Chondrocyte (in vitro differentiated cells): ENCODE measurements around the gene BIRC3. TPM values are rescaled to one million over a fixed set of nuclear protein-coding genes. Genes with fewer than 3 reads are reported as not detected.

Source experiments
- DNase-seq: peaks from one replicate; pipeline ENCODE4 v3.0.0; 2021; ENCODE audit warnings: mixed read lengths, low spot score
- H3K27ac Mint-ChIP-seq: one replicate; pipeline ENCODE4 v1.8.0; 2021; ENCODE audit warnings: mild to moderate bottlenecking, moderate library complexity, mixed read lengths; ENCODE audit not compliant: unreplicated experiment
- H3K27me3 Mint-ChIP-seq: 2 replicates; pipeline ENCODE4 v1.8.0; 2021; ENCODE audit warnings: low read depth, mixed read lengths
- H3K36me3 Mint-ChIP-seq: 2 replicates; pipeline ENCODE4 v1.8.0; 2021; ENCODE audit warnings: low read depth, mixed read lengths
- H3K4me1 Mint-ChIP-seq: 2 replicates; pipeline ENCODE4 v1.8.0; 2021; ENCODE audit warnings: low read depth, mild to moderate bottlenecking, mixed read lengths
- H3K4me3 Mint-ChIP-seq: one replicate; pipeline ENCODE4 v1.8.0; 2021; ENCODE audit warnings: mild to moderate bottlenecking, moderate library complexity, mixed read lengths; ENCODE audit not compliant: unreplicated experiment
- H3K9me3 Mint-ChIP-seq: 2 replicates; pipeline ENCODE4 v1.8.0; 2021; ENCODE audit warnings: low read depth, mixed read lengths
- total RNA-seq: library from RNA; stranded (reverse); gene quantifications from 3 replicates; pipeline ENCODE4 v1.2.1, GENCODE V29; 2021
- TF ChIP-seq, protein P1 (sequence below): fragments of 200-600 bp; sonication (generic); IDR thresholded peaks from 2 replicates; pipeline ENCODE4 v1.5.0; 2021; ENCODE audit warnings: antibody characterized with exemption, mild to moderate bottlenecking, moderate library complexity

Gene BIRC3
- total RNA-seq, 1 donor from 2014 or later = 0.40 TPM

GRCh38 chr11:102305352-102306047 is 11.8 kb upstream of the BIRC3 start:
- H3K27me3 Mint-ChIP-seq = no peaks in the 10 kb centered on the region
- H3K36me3 Mint-ChIP-seq = peaks cover 2% of the 10 kb centered on the region
- H3K9me3 Mint-ChIP-seq = peaks cover 10% of the 10 kb centered on the region
- H3K27ac Mint-ChIP-seq = no peak overlapping the region
- no peak for DNase-seq
- peaks cover 17% of the 10 kb centered on the region for H3K4me1 Mint-ChIP-seq
- TF ChIP-seq, protein P1, sequence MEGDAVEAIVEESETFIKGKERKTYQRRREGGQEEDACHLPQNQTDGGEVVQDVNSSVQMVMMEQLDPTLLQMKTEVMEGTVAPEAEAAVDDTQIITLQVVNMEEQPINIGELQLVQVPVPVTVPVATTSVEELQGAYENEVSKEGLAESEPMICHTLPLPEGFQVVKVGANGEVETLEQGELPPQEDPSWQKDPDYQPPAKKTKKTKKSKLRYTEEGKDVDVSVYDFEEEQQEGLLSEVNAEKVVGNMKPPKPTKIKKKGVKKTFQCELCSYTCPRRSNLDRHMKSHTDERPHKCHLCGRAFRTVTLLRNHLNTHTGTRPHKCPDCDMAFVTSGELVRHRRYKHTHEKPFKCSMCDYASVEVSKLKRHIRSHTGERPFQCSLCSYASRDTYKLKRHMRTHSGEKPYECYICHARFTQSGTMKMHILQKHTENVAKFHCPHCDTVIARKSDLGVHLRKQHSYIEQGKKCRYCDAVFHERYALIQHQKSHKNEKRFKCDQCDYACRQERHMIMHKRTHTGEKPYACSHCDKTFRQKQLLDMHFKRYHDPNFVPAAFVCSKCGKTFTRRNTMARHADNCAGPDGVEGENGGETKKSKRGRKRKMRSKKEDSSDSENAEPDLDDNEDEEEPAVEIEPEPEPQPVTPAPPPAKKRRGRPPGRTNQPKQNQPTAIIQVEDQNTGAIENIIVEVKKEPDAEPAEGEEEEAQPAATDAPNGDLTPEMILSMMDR = no peak
- no peak overlapping the region for H3K4me3 Mint-ChIP-seq

DNA sequence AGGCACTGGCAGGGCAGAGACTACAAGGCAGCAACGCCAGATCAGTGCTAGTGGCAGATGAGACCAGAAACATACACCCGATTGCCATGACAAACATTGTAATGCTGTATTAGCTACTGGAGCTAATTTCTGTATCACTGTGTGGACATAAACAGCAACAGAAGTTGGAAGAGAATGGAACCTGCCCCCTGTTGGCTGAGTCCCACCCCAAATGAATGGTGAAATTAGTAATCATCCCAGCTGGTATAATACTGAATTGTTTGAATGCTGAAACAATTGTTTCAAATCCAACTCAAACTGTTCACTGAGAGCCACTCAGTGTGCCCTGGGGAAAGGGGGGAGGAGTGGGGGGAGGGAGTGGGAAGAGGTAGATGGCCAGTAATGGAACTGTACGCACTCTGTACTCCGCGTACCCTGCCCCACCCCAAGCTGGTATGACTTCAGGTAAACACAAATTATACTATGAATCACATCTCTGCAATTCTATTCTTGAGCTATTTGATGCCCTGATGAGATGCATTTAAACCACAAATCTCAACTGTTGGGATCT is 11.2 kb upstream of the BIRC3 start:
- DNase-seq = no peak
- Mint-ChIP-seq H3K4me3 (no peak overlapping the region), H3K36me3 (peaks cover 2% of the 10 kb centered on the region), H3K27me3 (no peaks in the 10 kb centered on the region), H3K9me3 (peaks cover 10% of the 10 kb centered on the region), H3K4me1 (peaks cover 17% of the 10 kb centered on the region), H3K27ac (no peak overlapping the region)
- TF ChIP-seq, protein P1 = no peak

DNA sequence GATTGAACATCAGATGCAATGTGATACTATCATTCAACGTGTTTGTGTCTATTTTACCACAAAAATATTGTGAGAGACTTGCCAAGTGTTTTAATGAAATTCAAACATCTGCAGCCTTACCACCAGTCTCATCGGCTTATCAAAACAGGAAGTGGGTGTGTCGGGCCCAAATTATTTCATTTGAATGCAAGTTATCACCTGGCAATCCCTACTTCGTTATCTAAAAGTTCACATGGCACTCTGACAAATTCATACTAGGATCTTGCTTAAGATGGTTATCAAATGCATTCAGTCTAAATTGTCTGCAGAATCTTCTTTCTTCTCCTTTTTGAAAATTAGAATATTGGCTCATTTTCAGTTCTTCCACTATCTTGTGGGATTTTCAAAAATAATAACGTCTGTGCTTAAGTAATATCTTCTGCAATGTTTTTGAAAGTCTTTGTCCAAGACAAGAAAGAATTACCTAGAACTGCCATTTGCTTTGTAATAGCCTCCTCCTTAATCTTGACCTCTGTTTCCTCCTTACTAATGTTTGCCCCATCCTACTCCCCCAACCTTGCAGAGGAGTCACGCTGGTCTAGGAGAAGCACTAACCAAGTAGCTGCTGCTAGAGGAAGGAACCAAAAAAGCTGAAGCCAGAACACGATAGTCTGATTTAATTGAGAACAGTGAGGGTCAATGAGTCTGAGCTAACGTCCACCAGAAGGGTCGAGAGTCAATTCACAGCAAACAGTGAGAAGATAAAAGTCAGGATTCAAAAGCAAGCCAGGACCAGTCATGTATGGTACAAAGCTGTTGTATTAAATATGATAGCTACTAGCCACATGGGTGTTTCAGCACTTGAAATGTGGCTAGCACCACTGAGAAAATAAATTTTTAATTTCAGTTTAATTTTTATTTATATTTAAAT is 10.2 kb upstream of the BIRC3 start:
- Mint-ChIP-seq H3K27me3 (no peaks in the 10 kb centered on the region), H3K4me3 (no peak overlapping the region), H3K36me3 (no peaks in the 10 kb centered on the region), H3K27ac (no peak overlapping the region), H3K9me3 (peaks cover 4% of the 10 kb centered on the region), H3K4me1 (peaks cover 18% of the 10 kb centered on the region)
- DNase-seq = no peak
- TF ChIP-seq, protein P1 = no peak

DNA sequence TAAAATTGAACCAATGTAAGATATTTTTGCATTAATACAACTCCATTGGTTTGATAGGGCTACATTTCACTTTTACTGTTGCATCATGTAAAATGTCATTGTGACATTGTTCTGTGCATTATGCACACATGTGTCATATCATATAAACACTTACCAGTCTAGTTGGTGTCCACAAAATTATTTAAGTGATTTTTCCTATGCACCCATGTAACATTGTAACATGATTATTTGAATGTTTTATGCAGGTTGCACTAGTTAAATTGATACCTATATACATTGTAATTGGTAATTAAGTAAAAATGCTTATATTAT is 9.6 kb upstream of the BIRC3 start:
- no peak for DNase-seq
- Mint-ChIP-seq H3K4me1 (peaks cover 24% of the 10 kb centered on the region), H3K4me3 (no peak overlapping the region), H3K27ac (no peak overlapping the region), H3K9me3 (peaks cover 4% of the 10 kb centered on the region), H3K36me3 (no peaks in the 10 kb centered on the region), H3K27me3 (no peaks in the 10 kb centered on the region)
- TF ChIP-seq, protein P1 = no peak
